ENCODE results near the gene PRKCQ. TPM values are rescaled to one million over a fixed set of nuclear protein-coding genes. Genes with fewer than 3 reads are reported as not detected.

The PRKCQ gene
- total RNA-seq, 1 experiment from 2014 or later = 12.1 TPM

DNA sequence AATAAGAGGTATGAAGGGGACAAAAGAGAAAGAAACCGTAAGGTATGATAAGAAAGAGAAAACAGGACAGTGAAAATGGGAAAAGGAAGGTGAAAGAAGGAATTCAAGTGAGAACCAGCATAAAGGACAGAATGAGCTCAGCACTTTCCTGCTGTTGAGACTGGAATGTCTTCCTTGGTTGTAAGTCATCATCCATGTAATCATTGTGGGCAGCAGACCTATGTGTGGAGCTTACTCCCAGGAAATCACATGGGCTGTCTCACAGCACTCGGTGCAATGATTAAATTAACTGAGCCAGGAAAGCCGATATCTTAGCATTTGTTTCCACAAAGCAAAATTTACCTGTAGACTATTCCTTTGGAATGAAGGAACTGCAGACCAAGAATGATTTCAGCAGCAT, 118.1 kb downstream of the PRKCQ start:
- no peak overlapping the region for H3K27ac Mint-ChIP-seq
- H4K91ac ChIP-seq (ENCODE audit: insufficient read length, low read depth, low read length) = no peak overlapping the region

More for the DNA sequence above, 118.1 kb downstream of the PRKCQ start:
- no peak overlapping the region for H4K8ac ChIP-seq (replicated peaks; ENCODE audit: insufficient read length, low read depth, low read length)
- H3K4ac ChIP-seq (ENCODE audit: low read depth, low read length) = no peak overlapping the region
- no peaks in the 10 kb centered on the region for H3K79me2 ChIP-seq (ENCODE audit: insufficient read depth, low read length)
- no peak overlapping the region for H3K14ac ChIP-seq (ENCODE audit: insufficient read depth, low read length)
- no peaks in the 10 kb centered on the region for H3K27me3 ChIP-seq (ENCODE audit: insufficient read depth, low read length)
- no peak overlapping the region for H2BK20ac ChIP-seq (ENCODE audit: low read depth, low read length, poor library complexity, severe bottlenecking)
- Mint-ChIP-seq H3K4me1 (peaks cover 6 to 7% of the 10 kb centered on the region in 2 experiments), H3K27me3 (ENCODE audit: low read depth) (no peaks in the 10 kb centered on the region), H3K36me3 (ENCODE audit: insufficient read depth in 1 of 3, low read depth in 3 of 3) (peaks cover 33 to 52% (median 42%) of the 10 kb centered on the region in 3 experiments), H3K4me3 (no peak overlapping the region), H3K9me3 (peaks cover 4 to 5% of the 10 kb centered on the region in 2 experiments; a peak in 4 of 5 replicates)
- H3K9me3 ChIP-seq (ENCODE audit: control insufficient read depth, low read depth, low read length) = no peaks in the 10 kb centered on the region
- H3K4me1 ChIP-seq (ENCODE audit: insufficient read depth, low read length) = no peaks in the 10 kb centered on the region; the same call in 1 of the 2 replicates
- no peaks in the 10 kb centered on the region for H3K79me1 ChIP-seq (ENCODE audit: insufficient read depth, low read depth, low read length, poor library complexity, severe bottlenecking)
- no peak overlapping the region for H3K4me2 ChIP-seq (ENCODE audit: insufficient read depth, insufficient read length, low read length)
- no peak overlapping the region for H2BK12ac ChIP-seq (ENCODE audit: insufficient read length, low read depth, low read length)
- no peak overlapping the region for H3K23ac ChIP-seq (ENCODE audit: insufficient read length, low read depth, low read length)
- no peaks in the 10 kb centered on the region for H3K23me2 ChIP-seq (ENCODE audit: insufficient read length, low read depth, low read length, poor library complexity, severe bottlenecking)
- H3K56ac ChIP-seq (ENCODE audit: insufficient read length, low read depth, low read length) = no peak overlapping the region
- H4K20me1 ChIP-seq (ENCODE audit: control insufficient read depth, insufficient read depth, insufficient read length) = no peaks in the 10 kb centered on the region
- no peak overlapping the region for H3T11ph ChIP-seq (ENCODE audit: low read length)
- no peak overlapping the region for H2AK5ac ChIP-seq (ENCODE audit: insufficient read length, low read length)
- WGBS (ENCODE audit: extremely low coverage, insufficient read length, low lambda C conversion rate) = no CpG with 5 or more reads among the region's 3 CpGs
- H4K5ac ChIP-seq (ENCODE audit: insufficient read length, low read depth, low read length) = no peak overlapping the region
- H3K18ac ChIP-seq (ENCODE audit: insufficient read length, low read depth, low read length) = no peak overlapping the region
- no peak overlapping the region for H3K9ac ChIP-seq (ENCODE audit: extremely low read depth, insufficient read length, low read length)
- H2BK15ac ChIP-seq (ENCODE audit: low read depth, low read length) = no peak overlapping the region
- H3K27ac ChIP-seq (ENCODE audit: insufficient read length, low read depth, low read length) = no peak overlapping the region
- DNase-seq = no peak
- no peak overlapping the region for H2BK120ac ChIP-seq (ENCODE audit: low read depth, low read length, poor library complexity, severe bottlenecking)
- H2AFZ ChIP-seq (ENCODE audit: low read length) = no peak overlapping the region
- no peak overlapping the region for H2BK5ac ChIP-seq (ENCODE audit: insufficient read length, low read length)
- TF ChIP-seq, protein P1, sequence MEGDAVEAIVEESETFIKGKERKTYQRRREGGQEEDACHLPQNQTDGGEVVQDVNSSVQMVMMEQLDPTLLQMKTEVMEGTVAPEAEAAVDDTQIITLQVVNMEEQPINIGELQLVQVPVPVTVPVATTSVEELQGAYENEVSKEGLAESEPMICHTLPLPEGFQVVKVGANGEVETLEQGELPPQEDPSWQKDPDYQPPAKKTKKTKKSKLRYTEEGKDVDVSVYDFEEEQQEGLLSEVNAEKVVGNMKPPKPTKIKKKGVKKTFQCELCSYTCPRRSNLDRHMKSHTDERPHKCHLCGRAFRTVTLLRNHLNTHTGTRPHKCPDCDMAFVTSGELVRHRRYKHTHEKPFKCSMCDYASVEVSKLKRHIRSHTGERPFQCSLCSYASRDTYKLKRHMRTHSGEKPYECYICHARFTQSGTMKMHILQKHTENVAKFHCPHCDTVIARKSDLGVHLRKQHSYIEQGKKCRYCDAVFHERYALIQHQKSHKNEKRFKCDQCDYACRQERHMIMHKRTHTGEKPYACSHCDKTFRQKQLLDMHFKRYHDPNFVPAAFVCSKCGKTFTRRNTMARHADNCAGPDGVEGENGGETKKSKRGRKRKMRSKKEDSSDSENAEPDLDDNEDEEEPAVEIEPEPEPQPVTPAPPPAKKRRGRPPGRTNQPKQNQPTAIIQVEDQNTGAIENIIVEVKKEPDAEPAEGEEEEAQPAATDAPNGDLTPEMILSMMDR (conservative IDR thresholded peaks at IDR 0.05) = no peak
